Ishikawa (cell line): ENCODE data around the gene ARHGEF7.

ENCODE experiments used
- CEBPB ChIP-seq: IDR thresholded peaks from 2 replicates; pipeline ENCODE4 v1.6.1; 2012
- EP300 ChIP-seq: IDR thresholded peaks from 2 replicates; pipeline ENCODE4 v1.6.1; 2012; ENCODE audit warnings: borderline replicate concordance
- NFIC ChIP-seq: IDR thresholded peaks from 2 replicates; pipeline ENCODE4 v1.6.1; 2012
- RAD21 ChIP-seq: IDR thresholded peaks from 2 replicates; pipeline ENCODE4 v1.6.1; 2012; ENCODE audit warnings: low read depth
- REST ChIP-seq: IDR thresholded peaks from 2 replicates; pipeline ENCODE4 v1.6.1; 2012; ENCODE audit warnings: low read depth, mild to moderate bottlenecking
- TCF12 ChIP-seq: IDR thresholded peaks from 2 replicates; pipeline ENCODE4 v1.6.1; 2012; ENCODE audit warnings: low read depth
- TEAD4 ChIP-seq: IDR thresholded peaks from 2 replicates; pipeline ENCODE4 v1.6.1; 2012
- USF1 ChIP-seq: IDR thresholded peaks from 2 replicates; pipeline ENCODE4 v1.6.1; 2012
- YY1 ChIP-seq: IDR thresholded peaks from 2 replicates; pipeline ENCODE4 v1.6.1; 2012; ENCODE audit warnings: low read depth

GRCh38 chr13:111283991-111284390 is 168.9 kb downstream of the ARHGEF7 start:
- TF ChIP-seq REST (no peak), USF1 (no peak), RAD21 (no peak), YY1 (no peak), TCF12 (no peak), CEBPB (no peak), NFIC (no peak), TEAD4 (no peak), EP300 (no peak)
